Left lung (tissue), 10 donors: ENCODE data around the gene NXPH4. TPM values are rescaled to one million over a fixed set of nuclear protein-coding genes. Genes with fewer than 3 reads are reported as not detected.
A peak's percentile ranks its signal among the peaks of the same experiment; 100 is the strongest.

Experiments used
- ATAC-seq: fragments of 200-7000 bp; cut with Tn5 transposase; one replicate; pipeline ENCODE4 v1.9.1; 2020; ENCODE audit warnings: moderate library complexity
- DNase-seq, 4 donors: peaks; one replicate each; pipeline ENCODE4 v3.0.0-alpha.2; 2013 to 2020
- H3K27ac ChIP-seq, 2 donors: fragments of 200-600 bp; sonication (generic) in 1 of 2; one replicate each; pipeline versions ENCODE4 v1.5.0 to v1.8.0; 2020 to 2021
- H3K27me3 ChIP-seq, 2 donors: fragments of 200-600 bp; sonication (generic) in 1 of 2; one replicate each; pipeline versions ENCODE4 v1.5.0 to v1.8.0; 2020 to 2021
- H3K36me3 ChIP-seq, 2 donors: fragments of 200-600 bp; sonication (generic) in 1 of 2; one replicate each; pipeline versions ENCODE4 v1.5.0 to v1.8.0; 2020 to 2021
- H3K4me1 ChIP-seq, 2 donors: fragments of 200-600 bp; one replicate each; pipeline ENCODE4 v1.8.0; 2021
- H3K4me3 ChIP-seq, 2 donors: fragments of 200-600 bp; sonication (generic) in 1 of 2; one replicate each; pipeline versions ENCODE4 v1.5.0 to v1.8.0; 2020 to 2021; ENCODE audit warnings: mild to moderate bottlenecking in 1 of 2
- H3K9me3 ChIP-seq, 2 donors: fragments of 200-600 bp; sonication (generic) in 1 of 2; one replicate each; pipeline versions ENCODE4 v1.5.0 to v1.8.0; 2020 to 2021
- intact Hi-C, 2 donors: fragments of 100-400 bp; cut with DNase I; formaldehyde crosslinking; loops; one replicate each; pipeline versions ENCODE4 v1.11.2 to v1.14.2; 2022
- polyA plus RNA-seq, 6 donors: library from polyadenylated mRNA; unstranded; fragments of 120-200 nt; gene quantifications; one replicate each; pipeline ENCODE4 v1.2.1, GENCODE V29; 2013; ENCODE audit not compliant: insufficient read length in 6 of 6
- total RNA-seq, 2 donors: library from RNA; stranded (reverse); fragmentation: NEBNext Ultra II Directional; extraction: Animal tissue kit (Norgen Biotek cat#: 25700); gene quantifications; one replicate each; pipeline ENCODE4 v1.2.1, GENCODE V29; 2021
- TF ChIP-seq, protein P1 (sequence below), 2 donors: fragments of 200-600 bp; sonication (generic) in 1 of 2; IDR thresholded peaks; one replicate each; pipeline versions ENCODE4 v1.5.0 to v1.8.0; 2021; ENCODE audit warnings: antibody characterized with exemption in 2 of 2
- donor health status: DM: no; HTN: yes; CAD: no.
- donor health status: DM: no; HTN: no; CAD: no.

The NXPH4 gene
- total and polyA plus RNA-seq, 8 donors: 0.67 to 1.7 (median 1.1) TPM

DNA sequence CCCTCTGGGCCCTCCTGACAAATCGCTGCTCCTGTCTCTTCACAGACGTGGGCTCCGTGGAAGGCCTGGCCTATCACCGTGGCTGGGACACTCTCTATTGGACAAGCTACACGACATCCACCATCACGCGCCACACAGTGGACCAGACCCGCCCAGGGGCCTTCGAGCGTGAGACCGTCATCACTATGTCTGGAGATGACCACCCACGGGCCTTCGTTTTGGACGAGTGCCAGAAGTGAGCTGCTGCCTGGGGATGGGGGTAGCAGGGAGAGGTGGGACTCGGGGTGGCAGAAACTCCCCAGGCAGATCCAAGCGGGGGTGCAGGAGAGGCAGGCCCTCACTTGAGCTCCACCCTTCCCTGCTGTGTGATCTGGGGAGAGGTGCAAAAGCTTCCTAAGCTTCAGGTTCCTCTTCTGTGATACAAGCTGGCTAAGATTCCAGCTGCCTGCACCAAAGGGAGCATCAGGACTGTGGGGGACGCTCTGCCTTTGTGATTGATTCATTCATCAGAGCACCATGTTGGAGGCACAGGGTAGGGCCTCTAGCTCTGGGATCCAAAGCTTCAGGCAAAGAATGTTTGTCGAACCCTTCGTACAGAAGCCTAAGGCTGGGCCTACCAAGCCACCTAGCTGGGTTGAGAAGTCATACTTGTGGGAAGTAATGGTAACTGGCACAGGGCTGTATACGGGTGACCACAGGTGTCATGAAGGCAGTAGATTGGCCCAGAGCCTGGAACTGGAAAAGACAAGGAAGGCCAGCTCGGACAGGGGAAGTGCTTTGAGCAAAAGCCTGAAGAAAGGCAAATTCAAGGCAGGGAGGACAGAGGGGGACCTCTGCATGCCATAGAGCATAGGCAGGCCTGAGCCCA lies 29.1 kb upstream of the NXPH4 start:
- DNase-seq (no peak), ATAC-seq (no peak)
- TF ChIP-seq, protein P1, sequence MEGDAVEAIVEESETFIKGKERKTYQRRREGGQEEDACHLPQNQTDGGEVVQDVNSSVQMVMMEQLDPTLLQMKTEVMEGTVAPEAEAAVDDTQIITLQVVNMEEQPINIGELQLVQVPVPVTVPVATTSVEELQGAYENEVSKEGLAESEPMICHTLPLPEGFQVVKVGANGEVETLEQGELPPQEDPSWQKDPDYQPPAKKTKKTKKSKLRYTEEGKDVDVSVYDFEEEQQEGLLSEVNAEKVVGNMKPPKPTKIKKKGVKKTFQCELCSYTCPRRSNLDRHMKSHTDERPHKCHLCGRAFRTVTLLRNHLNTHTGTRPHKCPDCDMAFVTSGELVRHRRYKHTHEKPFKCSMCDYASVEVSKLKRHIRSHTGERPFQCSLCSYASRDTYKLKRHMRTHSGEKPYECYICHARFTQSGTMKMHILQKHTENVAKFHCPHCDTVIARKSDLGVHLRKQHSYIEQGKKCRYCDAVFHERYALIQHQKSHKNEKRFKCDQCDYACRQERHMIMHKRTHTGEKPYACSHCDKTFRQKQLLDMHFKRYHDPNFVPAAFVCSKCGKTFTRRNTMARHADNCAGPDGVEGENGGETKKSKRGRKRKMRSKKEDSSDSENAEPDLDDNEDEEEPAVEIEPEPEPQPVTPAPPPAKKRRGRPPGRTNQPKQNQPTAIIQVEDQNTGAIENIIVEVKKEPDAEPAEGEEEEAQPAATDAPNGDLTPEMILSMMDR (IDR thresholded peaks at IDR 0.05): no peak
- H3K9me3 ChIP-seq: no peaks in the 10 kb centered on the region
- intact Hi-C loops: loop anchor here in 1 of 2 donors (10.0 kb wide), 1 partner anchor 63 kb away; the partner anchor contains the start of gene LRP1
- H3K27ac ChIP-seq: no peak overlapping the region
- H3K4me1 ChIP-seq: peaks cover 0 to 9% of the 10 kb centered on the region in 2 donors
- H3K27me3 ChIP-seq: no peaks in the 10 kb centered on the region
- H3K36me3 ChIP-seq: peaks cover 0 to 91% of the 10 kb centered on the region in 2 donors
- no peak overlapping the region for H3K4me3 ChIP-seq

DNA sequence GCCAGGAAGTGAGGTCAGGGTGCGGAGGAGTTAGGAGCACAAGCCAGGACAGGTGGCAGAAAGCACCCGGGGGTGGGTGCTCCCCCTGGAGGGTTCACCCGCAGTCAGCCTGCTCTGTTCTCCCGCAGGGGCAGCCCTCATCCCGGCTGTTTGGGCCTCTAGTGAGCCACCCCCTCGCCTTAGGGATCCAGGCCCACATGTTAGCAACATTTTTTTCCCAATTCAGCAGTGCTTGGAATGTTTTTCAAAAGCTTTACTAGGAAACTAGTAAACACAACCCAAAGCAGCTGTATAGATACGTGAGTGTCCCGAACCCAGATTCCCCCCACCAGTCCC lies 28.5 kb upstream of the NXPH4 start:
- DNase-seq: no peak
- H3K27me3 ChIP-seq: no peaks in the 10 kb centered on the region
- H3K9me3 ChIP-seq: no peaks in the 10 kb centered on the region
- TF ChIP-seq, protein P1 (IDR thresholded peaks at IDR 0.05): no peak
- H3K27ac ChIP-seq: no peak overlapping the region
- H3K36me3 ChIP-seq: peaks cover 0 to 96% of the 10 kb centered on the region in 2 donors
- H3K4me3 ChIP-seq: no peak overlapping the region
- no peak for ATAC-seq
- H3K4me1 ChIP-seq: peaks cover 0 to 9% of the 10 kb centered on the region in 2 donors
- intact Hi-C loops: loop anchor here in 1 of 2 donors (10.0 kb wide), 1 partner anchor 63 kb away; the partner anchor contains the start of gene LRP1

DNA sequence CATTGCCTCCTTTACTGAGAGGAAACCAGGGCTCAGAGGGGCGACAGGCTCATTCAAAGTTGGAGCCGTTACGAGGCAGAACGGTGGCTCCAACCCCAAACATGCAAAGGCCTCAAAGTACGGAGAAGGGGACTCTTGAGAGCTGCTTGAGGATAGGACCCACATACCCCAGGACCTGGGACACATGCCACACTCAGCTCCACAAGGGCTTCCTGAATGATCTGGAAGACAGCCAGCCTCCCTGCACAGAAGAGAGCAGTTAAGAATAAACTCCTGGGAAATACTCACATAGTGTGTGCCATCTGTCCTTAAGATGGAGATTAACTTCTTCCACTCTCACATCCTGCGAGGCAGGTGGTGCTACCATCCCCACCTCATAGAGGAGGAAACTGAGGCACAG lies 26.6 kb upstream of the NXPH4 start:
- Histone ChIP-seq H3K27ac (no peak overlapping the region), H3K4me3 (no peak overlapping the region), H3K9me3 (no peaks in the 10 kb centered on the region), H3K27me3 (no peaks in the 10 kb centered on the region), H3K4me1 (peaks cover 0 to 9% of the 10 kb centered on the region in 2 donors), H3K36me3 (peaks cover 0 to 96% of the 10 kb centered on the region in 2 donors)
- ATAC-seq (peak; percentile 72), DNase-seq (peak in 2 of 4 donors; percentile 54 to 79)
- TF ChIP-seq, protein P1 (IDR thresholded peaks at IDR 0.05): no peak
- intact Hi-C loops: no loop called here

DNA sequence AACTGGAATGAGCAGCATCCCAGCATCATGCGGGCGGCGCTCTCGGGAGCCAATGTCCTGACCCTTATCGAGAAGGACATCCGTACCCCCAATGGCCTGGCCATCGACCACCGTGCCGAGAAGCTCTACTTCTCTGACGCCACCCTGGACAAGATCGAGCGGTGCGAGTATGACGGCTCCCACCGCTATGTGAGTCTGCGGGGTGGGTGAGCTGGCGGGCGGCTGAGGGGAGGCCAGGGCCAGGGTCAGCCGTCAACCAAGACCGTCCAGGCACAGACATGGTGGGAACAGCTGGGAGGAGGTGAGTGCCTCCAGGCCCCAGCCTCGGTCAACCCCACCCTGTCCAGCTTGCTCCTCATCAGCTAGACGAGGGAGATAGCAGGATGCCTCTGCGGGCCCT lies 25.8 kb upstream of the NXPH4 start:
- H3K4me1 ChIP-seq: peaks cover 0 to 9% of the 10 kb centered on the region in 2 donors
- no peak overlapping the region for H3K27ac ChIP-seq
- H3K27me3 ChIP-seq: no peaks in the 10 kb centered on the region
- DNase-seq (no peak), ATAC-seq (no peak)
- no peaks in the 10 kb centered on the region for H3K9me3 ChIP-seq
- TF ChIP-seq, protein P1 (IDR thresholded peaks at IDR 0.05): no peak
- H3K4me3 ChIP-seq: no peak overlapping the region
- intact Hi-C loops: no loop called here
- peaks cover 0 to 96% of the 10 kb centered on the region in 2 donors for H3K36me3 ChIP-seq

DNA sequence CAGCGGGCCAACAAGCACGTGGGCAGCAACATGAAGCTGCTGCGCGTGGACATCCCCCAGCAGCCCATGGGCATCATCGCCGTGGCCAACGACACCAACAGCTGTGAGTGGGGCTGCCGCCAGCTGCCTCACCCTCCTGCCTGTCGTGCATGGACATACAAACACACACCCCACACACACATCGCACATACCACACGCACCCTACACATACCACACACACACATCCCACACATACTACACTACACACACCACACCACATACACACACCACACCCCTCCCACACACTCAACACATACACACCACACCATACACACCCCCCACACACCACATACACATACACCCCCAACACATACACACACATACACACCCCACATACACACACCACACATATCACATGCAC lies 25.2 kb upstream of the NXPH4 start:
- TF ChIP-seq, protein P1 (IDR thresholded peaks at IDR 0.05): no peak
- no peak for DNase-seq
- ATAC-seq: no peak
- no peak overlapping the region for H3K27ac ChIP-seq
- no peak overlapping the region for H3K4me3 ChIP-seq
- no peaks in the 10 kb centered on the region for H3K9me3 ChIP-seq
- intact Hi-C loops: no loop called here
- peaks cover 0 to 9% of the 10 kb centered on the region in 2 donors for H3K4me1 ChIP-seq
- peaks cover 0 to 96% of the 10 kb centered on the region in 2 donors for H3K36me3 ChIP-seq
- no peaks in the 10 kb centered on the region for H3K27me3 ChIP-seq
